ENCODE measurements around the gene EPB42. TPM values are rescaled to one million over a fixed set of nuclear protein-coding genes. Genes with fewer than 3 reads are reported as not detected.

EPB42 gene
- total and polyA plus RNA-seq, 2 of the 4 experiments (the other 2 are of a cell fraction), result not detected

DNA sequence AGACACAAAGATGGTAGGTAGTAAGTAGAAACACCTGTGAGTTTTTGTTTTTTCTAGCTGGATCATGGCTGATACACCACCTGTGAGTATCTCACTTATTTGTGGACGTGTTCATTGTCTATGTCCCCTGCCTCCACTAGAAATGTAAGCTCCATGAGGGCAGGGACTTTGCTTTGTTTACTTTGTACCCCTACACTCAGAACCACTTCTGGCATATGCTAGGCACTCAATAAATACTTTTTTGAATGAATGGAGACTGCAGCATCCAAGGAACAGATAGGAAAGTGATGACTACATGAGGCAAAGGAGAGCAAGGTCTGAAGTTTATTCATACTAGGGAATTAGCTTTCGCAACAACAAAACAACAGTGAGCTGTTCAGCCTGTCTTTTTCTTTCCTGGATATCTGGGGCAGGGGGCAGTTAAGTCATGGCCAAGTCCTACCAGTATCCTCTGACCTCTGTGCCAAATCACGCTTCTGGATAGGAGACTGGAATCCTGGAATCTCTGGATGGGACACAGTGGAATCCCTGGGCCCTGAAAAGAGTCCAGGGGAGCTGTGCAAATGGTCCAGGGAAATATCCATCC, 11.6 kb upstream of the EPB42 start:
- Histone ChIP-seq H3K23ac (ENCODE audit: low read depth, low read length) (no peak overlapping the region), H2AFZ (replicated peaks; ENCODE audit: low read length, poor library complexity) (no peak overlapping the region), H3K4ac (ENCODE audit: low read depth, low read length) (no peak overlapping the region), H4K5ac (ENCODE audit: low read depth, low read length) (no peak overlapping the region), H3K4me3 (ENCODE audit: insufficient read depth, low read depth, low read length) (no peak overlapping the region), H3K4me1 (ENCODE audit: control insufficient read depth, insufficient read depth, low read length) (no peaks in the 10 kb centered on the region), H3K4me2 (ENCODE audit: low read depth, low read length) (no peak overlapping the region), H2BK5ac (ENCODE audit: low read depth, low read length, poor library complexity, severe bottlenecking) (no peak overlapping the region), H3K79me1 (ENCODE audit: low read depth in 1 of 2, low read length in 2 of 2) (no peaks in the 10 kb centered on the region), H3K36me3 (ENCODE audit: control insufficient read depth, insufficient read depth, low read length) (no peaks in the 10 kb centered on the region), H3K9me3 (ENCODE audit: control insufficient read depth, insufficient read depth, low read length) (no peaks in the 10 kb centered on the region), H3K18ac (ENCODE audit: low read depth, low read length) (no peak overlapping the region), H3K14ac (replicated peaks; ENCODE audit: low read depth, low read length) (no peak overlapping the region), H2BK20ac (ENCODE audit: low read depth, low read length) (no peak overlapping the region), H3K27ac (ENCODE audit: insufficient read depth, low read length) (no peak overlapping the region), H2BK15ac (ENCODE audit: low read depth, low read length) (no peak overlapping the region), H3K27me3 (ENCODE audit: control insufficient read depth, insufficient read depth, low read length) (peaks cover 60% of the 10 kb centered on the region), H2BK120ac (ENCODE audit: low read depth, low read length) (no peak overlapping the region), H3K9me1 (ENCODE audit: insufficient read depth, low read length) (no peaks in the 10 kb centered on the region), H4K20me1 (ENCODE audit: insufficient read depth, low read length) (no peaks in the 10 kb centered on the region), H3K9ac (ENCODE audit: low read depth, low read length) (no peak overlapping the region), H3K56ac (ENCODE audit: extremely low read depth, insufficient read depth, low read length) (no peak overlapping the region), H4K8ac (ENCODE audit: low read depth in 2 of 2, low read length in 2 of 2) (no peak overlapping the region), H4K91ac (ENCODE audit: insufficient read depth, low read depth, low read length) (no peak overlapping the region), H2AK5ac (ENCODE audit: low read depth, low read length) (no peak overlapping the region), H2AK9ac (replicated peaks; ENCODE audit: low read depth, low read length, poor library complexity) (no peak overlapping the region)
- POLR2A ChIA-PET (ENCODE audit: unreplicated experiment), result no interaction called here
- WGBS, 2 experiments (ENCODE audit: extremely low coverage in 2 of 2, insufficient read length in 1 of 2), result no CpG with 5 or more reads among the region's 3 CpGs
- ATAC-seq (ENCODE audit: low read depth), result peak; percentile 51
- dilution Hi-C loops (cut with HindIII; ENCODE audit: low sequenced_read_pairs, unreplicated experiment), result no loop called here
- BruUV-seq (replicated peaks), result no TSS peak
- in situ Hi-C loops (cut with MboI; ENCODE audit: low sequenced_read_pairs), result no loop called here
- intact Hi-C loops (cut with micrococcal nuclease), result no loop called here
- CTCF ChIA-PET, result interaction anchor here (0.7 to 0.8 kb wide), 2 partner anchors 16 to 54 kb away, joined by 3 read pairs; no protein-coding TSS in a partner anchor
- DNase-seq, result no peak
- TF ChIP-seq SMC3 (IDR thresholded peaks at IDR 0.05; ENCODE audit: low read depth, low read length) (no peak), RCOR1 (IDR thresholded peaks at IDR 0.05; ENCODE audit: insufficient replicate concordance, low read length) (no peak), POLR2A (IDR thresholded peaks at IDR 0.05; ENCODE audit: low read depth, low read length) (no peak), CHD1 (IDR thresholded peaks at IDR 0.05; ENCODE audit: low read depth, low read length) (no peak), BHLHE40 (IDR thresholded peaks at IDR 0.05; ENCODE audit: low read depth, low read length) (no peak), RAD21 (IDR thresholded peaks at IDR 0.05; ENCODE audit: low read length) (no peak), MXI1 (IDR thresholded peaks at IDR 0.05; ENCODE audit: borderline replicate concordance, low read depth, low read length) (no peak), FOS (IDR thresholded peaks at IDR 0.05; ENCODE audit: low read depth, low read length) (no peak), NFE2L2 (IDR thresholded peaks at IDR 0.05; ENCODE audit: low read depth, low read length) (no peak), MAFK (IDR thresholded peaks at IDR 0.05; ENCODE audit: low read depth, low read length) (no peak), CEBPB (IDR thresholded peaks at IDR 0.05; ENCODE audit: low read depth, low read length) (no peak), MAZ (IDR thresholded peaks at IDR 0.05; ENCODE audit: borderline replicate concordance, low read depth, low read length) (no peak), RFX5 (IDR thresholded peaks at IDR 0.05; ENCODE audit: low read depth, low read length) (no peak)
- TF ChIP-seq, protein P1, sequence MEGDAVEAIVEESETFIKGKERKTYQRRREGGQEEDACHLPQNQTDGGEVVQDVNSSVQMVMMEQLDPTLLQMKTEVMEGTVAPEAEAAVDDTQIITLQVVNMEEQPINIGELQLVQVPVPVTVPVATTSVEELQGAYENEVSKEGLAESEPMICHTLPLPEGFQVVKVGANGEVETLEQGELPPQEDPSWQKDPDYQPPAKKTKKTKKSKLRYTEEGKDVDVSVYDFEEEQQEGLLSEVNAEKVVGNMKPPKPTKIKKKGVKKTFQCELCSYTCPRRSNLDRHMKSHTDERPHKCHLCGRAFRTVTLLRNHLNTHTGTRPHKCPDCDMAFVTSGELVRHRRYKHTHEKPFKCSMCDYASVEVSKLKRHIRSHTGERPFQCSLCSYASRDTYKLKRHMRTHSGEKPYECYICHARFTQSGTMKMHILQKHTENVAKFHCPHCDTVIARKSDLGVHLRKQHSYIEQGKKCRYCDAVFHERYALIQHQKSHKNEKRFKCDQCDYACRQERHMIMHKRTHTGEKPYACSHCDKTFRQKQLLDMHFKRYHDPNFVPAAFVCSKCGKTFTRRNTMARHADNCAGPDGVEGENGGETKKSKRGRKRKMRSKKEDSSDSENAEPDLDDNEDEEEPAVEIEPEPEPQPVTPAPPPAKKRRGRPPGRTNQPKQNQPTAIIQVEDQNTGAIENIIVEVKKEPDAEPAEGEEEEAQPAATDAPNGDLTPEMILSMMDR (conservative IDR thresholded peaks at IDR 0.05; ENCODE audit: low read depth, low read length), result no peak
- TF ChIP-seq, protein P2, sequence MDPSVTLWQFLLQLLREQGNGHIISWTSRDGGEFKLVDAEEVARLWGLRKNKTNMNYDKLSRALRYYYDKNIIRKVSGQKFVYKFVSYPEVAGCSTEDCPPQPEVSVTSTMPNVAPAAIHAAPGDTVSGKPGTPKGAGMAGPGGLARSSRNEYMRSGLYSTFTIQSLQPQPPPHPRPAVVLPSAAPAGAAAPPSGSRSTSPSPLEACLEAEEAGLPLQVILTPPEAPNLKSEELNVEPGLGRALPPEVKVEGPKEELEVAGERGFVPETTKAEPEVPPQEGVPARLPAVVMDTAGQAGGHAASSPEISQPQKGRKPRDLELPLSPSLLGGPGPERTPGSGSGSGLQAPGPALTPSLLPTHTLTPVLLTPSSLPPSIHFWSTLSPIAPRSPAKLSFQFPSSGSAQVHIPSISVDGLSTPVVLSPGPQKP (IDR thresholded peaks at IDR 0.05; ENCODE audit: borderline replicate concordance, low read depth, low read length), result no peak
- TF ChIP-seq, protein P3, sequence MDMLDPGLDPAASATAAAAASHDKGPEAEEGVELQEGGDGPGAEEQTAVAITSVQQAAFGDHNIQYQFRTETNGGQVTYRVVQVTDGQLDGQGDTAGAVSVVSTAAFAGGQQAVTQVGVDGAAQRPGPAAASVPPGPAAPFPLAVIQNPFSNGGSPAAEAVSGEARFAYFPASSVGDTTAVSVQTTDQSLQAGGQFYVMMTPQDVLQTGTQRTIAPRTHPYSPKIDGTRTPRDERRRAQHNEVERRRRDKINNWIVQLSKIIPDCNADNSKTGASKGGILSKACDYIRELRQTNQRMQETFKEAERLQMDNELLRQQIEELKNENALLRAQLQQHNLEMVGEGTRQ (IDR thresholded peaks at IDR 0.05; ENCODE audit: low read depth, low read length), result no peak

Measured in IMR-90 (cell line).